ENCODE data around the gene SLC50A1. TPM values are rescaled to one million over a fixed set of nuclear protein-coding genes. Genes with fewer than 3 reads are reported as not detected.

The SLC50A1 gene
- total and polyA plus RNA-seq, 9 of the 15 experiments (the other 6 are each of a cell fraction or from before 2014, with no cell fraction given) = 46.5 to 132 (median 91.9) TPM

GRCh38 chr1:155086856-155087535 lies 48.7 kb upstream of the SLC50A1 start:
- H3K4me2 ChIP-seq (ENCODE audit: insufficient read depth, low read length) = no peak overlapping the region
- ATAC-seq (no peak), DNase-seq (ENCODE audit: extremely low read depth in 1 of 4, low spot score in 3 of 4) (peak in 1 of 4 experiments; percentile 46), FAIRE-seq (peak; percentile 55)
- H3K4me1 ChIP-seq (replicated peaks in 1 of 2; ENCODE audit: control insufficient read depth in 2 of 2, insufficient read depth in 2 of 2, low read length in 2 of 2) = peaks cover 19 to 49% of the 10 kb centered on the region in 2 experiments; a peak in 4 of 5 replicates
- intact Hi-C loops (cut with micrococcal nuclease) = loop anchor here (5.0 kb wide), 1 partner anchor 530 kb away; the partner anchor contains the start of gene UBE2Q1
- peaks cover 18% of the 10 kb centered on the region for H4K20me1 ChIP-seq (replicated peaks; ENCODE audit: control insufficient read depth, insufficient read depth, low read length)
- H3K79me2 ChIP-seq (ENCODE audit: control insufficient read depth, insufficient read depth, low read length) = peaks cover 5% of the 10 kb centered on the region; the same call in 2 of the 3 replicates
- ChIA-PET POLR2A (no interaction called here), CTCF (ENCODE audit: low intra/inter-chr PET ratio) (interaction anchor here (0.7 to 1.7 kb wide), 3 partner anchors 25 to 81 kb away, joined by 3 to 9 read pairs (median 5); no protein-coding TSS in a partner anchor)
- peaks cover 5% of the 10 kb centered on the region for H3K9me1 ChIP-seq (ENCODE audit: control insufficient read depth, insufficient read depth, low read length)
- no peaks in the 10 kb centered on the region for H3K9me3 ChIP-seq (replicated peaks; ENCODE audit: control insufficient read depth, insufficient read depth, low read depth, low read length)
- no peak overlapping the region for H3K27ac ChIP-seq (ENCODE audit: extremely low read depth, low read depth, low read length)
- peak overlapping the region in 1 of 2 experiments; percentile 27; a peak in 1 of 4 replicates for H3K9ac ChIP-seq (ENCODE audit: insufficient read depth in 1 of 2, low read depth in 2 of 2, low read length in 2 of 2)
- in situ Hi-C loops (cut with MboI) = no loop called here
- TSS peak; percentile 19 for BruUV-seq (replicated peaks)
- H3K4me3 ChIP-seq = no peak overlapping the region
- H3K36me3 ChIP-seq (ENCODE audit: control insufficient read depth, insufficient read depth, low read length) = peaks cover 7% of the 10 kb centered on the region; the same call in 1 of the 3 replicates
- H3K27me3 ChIP-seq (ENCODE audit: control insufficient read depth in 2 of 2, insufficient read depth in 2 of 2, low read length in 2 of 2) = no peaks in the 10 kb centered on the region
- 26% methylated on average over 8 of the region's 8 CpGs for WGBS (ENCODE audit: insufficient coverage, low coverage, missing lambda C conversion rate)
- no peak overlapping the region for H2AFZ ChIP-seq (ENCODE audit: low read depth, low read length)
- TF ChIP-seq NFE2L1 (tag; IDR thresholded peaks at IDR 0.05; ENCODE audit: borderline replicate concordance, low read depth) = no peak
- TF ChIP-seq ZNF318 (IDR thresholded peaks at IDR 0.05; ENCODE audit: borderline replicate concordance in 1 of 2, low read depth in 1 of 2) = no peak
- peak in 1 of 2 experiments; percentile 18; a peak in 1 of 4 replicates for TF ChIP-seq RAD21 (CRISPR knock-in tag; conservative IDR thresholded peaks at IDR 0.05 in 1 of 2, IDR thresholded peaks at IDR 0.05 in 1 of 2)
- no peak for TF ChIP-seq ZNF384 (IDR thresholded peaks at IDR 0.05; ENCODE audit: low read depth, low read length)
- peak; percentile 60; the same call in 1 of the 2 replicates for TF ChIP-seq ZBTB7A (IDR thresholded peaks at IDR 0.05; ENCODE audit: borderline replicate concordance, control insufficient read depth, low read depth, low read length)
- TF ChIP-seq ZNF668 (CRISPR knock-in tag; IDR thresholded peaks at IDR 0.05) = no peak
- peak; percentile 42 to 50 (median 47); a peak in 5 of 6 replicates for TF ChIP-seq CTCF (IDR thresholded peaks at IDR 0.05 in 2 of 3, conservative IDR thresholded peaks at IDR 0.05 in 1 of 3; ENCODE audit: insufficient read depth in 2 of 3, low read depth in 1 of 3, low read length in 3 of 3)

All from K562 (cell line).